ENCODE results near the gene TXLNA.
"Not testable (repeated sequence)": the region's sequence is repeated elsewhere in the genome, so short reads cannot be mapped to it uniquely, and the experiment has no call there.

Gene TXLNA

GRCh38 chr1:32179443-32180185 is at the start of gene TXLNA:
Gene TXLNA (plus strand): TSS chr1:32179675. CDS start chr1:32180346, 671 bp downstream.
- peak; percentile 77 to 99 for DNase-seq

- not testable (repeated sequence) for DNase-seq
These were observed 45.6 kb upstream of the TXLNA start for GRCh38 chr1:32133950-32134280.

- no peak for DNase-seq
These were observed 42.4 kb upstream of the TXLNA start for GRCh38 chr1:32137111-32137510.

DNA sequence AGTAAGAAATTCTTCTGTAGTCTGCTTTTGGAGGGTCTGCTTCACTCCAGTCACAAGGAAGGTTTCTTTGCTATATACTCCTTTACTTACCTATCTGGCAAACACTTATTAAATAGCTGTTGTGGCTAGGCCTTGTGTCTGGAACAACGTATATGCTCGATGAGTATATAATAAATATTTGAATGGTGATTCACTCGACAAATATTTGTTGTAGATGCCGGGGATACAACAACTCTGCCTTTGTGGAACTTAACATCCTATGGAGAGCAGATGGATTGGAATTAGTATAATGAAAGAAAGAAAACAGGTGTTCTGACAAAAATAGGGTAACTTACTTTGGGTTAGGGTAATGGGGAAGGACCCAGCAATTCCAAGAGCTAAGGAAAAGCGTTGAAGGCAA is 40.5 kb upstream of the TXLNA start:
- DNase-seq = no peak

GRCh38 chr1:32142446-32143301 is 36.8 kb upstream of the TXLNA start:
- no peak for DNase-seq

GRCh38 chr1:32143302-32143695 is 36.2 kb upstream of the TXLNA start:
- DNase-seq = not testable (repeated sequence)

GRCh38 chr1:32144033-32144432 is 35.4 kb upstream of the TXLNA start:
- no peak for DNase-seq

DNA sequence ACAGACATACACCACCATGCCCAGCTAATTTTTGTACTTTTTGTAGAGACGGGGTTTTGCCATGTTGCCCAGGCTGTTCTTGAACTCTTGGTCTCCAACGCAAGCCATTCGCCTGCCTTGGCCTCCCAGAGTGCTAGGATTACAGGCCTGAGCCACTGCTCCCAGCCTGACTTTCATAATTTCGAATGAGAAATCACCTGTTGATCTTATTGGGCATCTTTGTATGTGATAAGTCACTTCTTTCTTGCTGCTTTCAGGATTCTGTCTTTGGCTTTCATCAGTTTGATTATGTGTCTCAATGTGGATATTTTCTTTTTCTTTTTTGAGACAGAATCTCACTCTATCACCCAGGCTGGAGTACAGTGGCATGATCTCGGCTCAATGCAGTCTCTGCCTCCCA is 31.7 kb upstream of the TXLNA start:
- not testable (repeated sequence) for DNase-seq

DNA sequence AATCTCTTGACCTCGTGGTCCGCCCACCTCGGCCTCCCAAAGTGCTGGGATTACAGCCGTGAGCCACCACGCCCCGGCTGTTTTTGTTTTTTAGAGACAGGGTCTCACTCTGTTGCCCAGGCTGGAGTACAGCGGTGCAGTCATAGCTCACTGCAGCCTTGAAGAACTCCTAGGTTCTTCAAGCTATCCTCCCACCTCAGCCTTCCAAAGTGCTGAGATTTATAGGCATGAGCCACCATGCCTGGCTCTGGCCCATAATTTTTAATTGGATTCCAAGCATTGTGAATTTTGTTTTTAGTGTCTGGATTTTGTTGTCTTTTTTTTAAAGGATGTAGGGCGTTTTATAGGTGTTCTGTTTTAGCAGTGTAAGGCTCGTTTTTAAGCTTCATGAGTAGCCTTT is 28.6 kb upstream of the TXLNA start:
- DNase-seq = no peak

DNA sequence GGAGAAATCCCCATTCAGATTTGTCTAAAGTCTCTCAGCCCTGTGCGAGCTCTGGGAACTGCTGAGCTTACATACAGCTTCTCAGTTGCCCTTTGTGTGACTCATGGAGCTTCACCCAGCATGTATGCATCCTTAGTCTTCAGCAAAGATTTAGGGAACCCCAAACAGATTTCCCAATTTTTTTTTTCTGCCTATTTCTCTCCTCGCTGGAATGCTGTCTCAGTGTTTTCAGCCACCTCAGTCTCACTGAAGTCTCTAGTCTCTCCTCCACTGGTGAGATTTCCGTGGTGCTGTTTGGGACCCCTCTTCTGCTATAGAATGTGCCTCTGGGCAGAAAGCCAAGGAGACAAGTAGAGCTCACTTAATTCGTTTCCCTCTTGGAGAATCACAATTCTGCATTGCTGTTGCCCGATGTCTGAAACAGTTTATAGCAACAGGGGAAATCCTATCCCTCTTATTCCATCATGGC is 28.1 kb upstream of the TXLNA start:
- DNase-seq = no peak

DNA sequence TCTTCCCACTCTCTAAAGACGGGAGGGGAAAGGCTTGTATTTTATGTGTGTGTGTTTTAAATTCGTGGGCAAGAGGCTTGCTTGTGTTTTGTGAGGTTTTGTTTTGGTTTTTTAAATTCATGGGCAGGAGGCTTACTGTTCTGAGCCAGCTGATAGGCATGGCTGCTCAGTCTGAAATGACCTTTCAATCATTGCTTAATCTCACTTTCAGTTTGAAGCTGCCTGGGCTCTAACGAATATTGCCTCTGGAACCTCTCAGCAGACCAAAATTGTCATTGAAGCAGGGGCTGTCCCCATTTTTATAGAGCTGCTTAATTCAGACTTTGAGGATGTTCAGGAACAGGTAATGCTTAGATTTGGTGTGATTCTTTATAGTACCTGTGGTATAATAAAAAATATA is 20.3 kb upstream of the TXLNA start:
- no peak for DNase-seq

DNA sequence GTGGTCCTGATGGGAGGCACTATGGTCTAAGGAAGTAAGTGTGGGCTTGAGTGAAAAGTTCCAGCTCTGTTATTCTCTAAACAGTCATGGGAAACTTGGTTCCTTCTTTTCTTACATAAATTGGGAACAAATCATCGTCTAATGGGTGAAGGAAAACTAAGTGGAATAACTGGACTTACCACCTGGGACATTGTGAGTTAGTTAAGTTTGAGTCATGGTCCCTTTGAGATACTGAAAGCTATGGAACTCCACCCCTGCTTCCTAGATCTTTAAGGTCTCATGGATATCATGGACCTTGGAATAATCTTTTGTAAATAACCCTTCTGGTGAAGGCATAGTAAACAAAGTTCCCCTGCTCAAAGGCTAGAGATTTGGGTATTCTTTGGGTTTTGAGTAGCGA is 16.1 kb upstream of the TXLNA start:
- DNase-seq = no peak

DNA sequence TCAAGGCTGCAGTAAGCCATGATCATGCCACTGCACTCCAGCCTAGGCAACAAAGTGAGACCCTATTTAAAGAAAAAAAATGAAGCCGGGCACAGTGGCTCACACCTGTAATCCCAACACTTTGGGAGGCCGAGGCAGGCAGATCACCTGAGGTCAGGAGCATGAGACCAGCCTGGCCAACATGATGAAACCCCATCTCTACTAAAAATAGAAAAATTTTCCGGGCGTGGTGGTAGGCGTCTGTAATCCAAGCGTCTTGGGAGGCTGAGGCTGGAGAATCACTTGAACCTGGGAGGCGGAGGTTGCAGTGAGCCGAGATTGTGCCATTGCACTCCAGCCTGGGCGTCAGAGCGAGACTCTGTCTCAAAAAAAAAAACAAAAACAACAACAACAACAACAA is 13.8 kb upstream of the TXLNA start:
- not testable (repeated sequence) for DNase-seq

DNA sequence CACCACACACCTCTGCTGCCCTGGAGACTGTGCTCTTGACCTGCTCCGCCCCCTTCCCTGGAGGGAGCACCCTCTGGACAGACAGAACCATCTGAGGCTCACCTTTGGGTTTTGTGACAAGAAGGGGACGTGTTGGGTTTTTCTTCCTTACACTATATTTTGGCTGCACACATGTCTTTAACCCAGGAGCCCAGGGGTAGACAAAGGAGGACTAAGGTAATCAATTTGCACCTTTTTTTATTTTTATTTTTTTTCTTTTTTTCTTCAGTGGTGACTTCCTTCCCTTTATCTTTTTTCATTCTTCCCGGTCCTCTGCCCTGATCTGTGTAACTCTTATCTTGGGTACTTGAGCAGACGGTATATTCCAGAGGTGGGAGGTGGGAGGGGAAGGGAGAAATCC is 8.5 kb upstream of the TXLNA start:
- DNase-seq = no peak

DNA sequence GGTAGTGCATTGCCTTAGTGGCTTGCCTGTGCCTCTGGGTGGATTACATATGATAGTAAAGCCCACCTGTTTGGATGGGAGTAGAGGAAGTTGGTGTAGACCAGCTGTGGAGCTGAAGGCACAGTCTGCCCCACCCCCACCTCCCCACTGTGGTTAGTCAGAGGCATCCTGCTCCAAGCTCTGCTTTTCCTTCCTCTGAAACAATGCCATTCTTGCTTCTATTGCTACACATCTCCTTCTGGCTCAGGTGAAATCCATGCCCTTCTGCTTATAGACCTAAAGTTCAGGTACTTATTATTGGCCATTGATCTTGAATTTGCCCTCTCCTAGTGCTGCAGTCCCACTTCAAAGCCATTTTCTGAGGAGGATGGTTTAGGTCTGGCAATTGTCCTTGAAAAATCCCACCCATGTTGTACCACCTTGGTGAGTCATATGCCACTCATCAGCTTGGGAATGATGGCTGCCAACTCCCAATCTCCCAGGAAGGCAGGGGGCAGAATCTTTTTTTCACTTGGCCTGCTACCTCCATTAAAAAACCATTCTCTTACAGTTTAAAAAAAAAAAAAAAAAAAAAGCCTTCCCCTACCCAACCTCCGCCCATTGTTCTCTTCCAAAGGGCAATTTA is 6.7 kb upstream of the TXLNA start:
- DNase-seq = peak in 1 of 2 donors; percentile 27

DNA sequence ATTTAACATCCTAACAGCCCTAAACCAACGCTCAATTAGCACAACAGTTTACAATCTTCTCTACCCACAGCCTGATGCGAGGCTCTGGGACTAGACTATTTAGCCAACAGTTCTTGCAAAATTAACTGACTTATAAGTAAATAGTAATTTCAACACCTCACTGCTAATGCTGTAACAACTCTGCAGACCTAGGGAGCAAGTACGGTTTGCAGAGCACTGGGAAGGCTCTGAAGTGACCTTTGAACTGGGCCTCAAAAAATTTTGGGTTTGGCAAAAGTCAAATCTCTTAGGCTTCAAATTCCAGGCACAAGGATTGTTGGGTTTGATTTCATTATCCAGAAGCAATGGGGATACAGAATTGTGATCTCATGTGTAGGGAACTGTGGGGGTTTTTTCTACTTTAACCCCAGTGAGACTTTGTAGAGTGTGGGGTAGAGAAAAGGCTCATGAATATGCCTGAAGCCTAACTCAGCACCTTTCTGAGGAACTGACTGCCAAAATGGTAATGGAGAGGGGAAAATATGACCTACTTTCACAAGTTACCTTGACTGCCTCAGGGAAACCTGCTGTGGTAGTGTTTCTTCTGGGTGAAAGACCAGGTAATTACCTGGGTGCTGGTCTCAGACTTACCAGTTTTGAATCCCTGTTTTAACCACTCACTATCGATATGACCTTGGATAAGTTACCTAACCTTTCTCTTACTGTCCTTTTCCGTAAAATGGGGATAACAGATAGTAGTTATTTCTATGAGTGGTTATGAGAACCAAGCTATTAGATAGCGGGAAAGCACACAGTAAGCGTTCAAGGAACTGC is 889 bp upstream of the TXLNA start:
- DNase-seq = no peak

GRCh38 chr1:32179193-32179442 is 357 bp upstream of the TXLNA start:
- DNase-seq = no peak

GRCh38 chr1:32180186-32181060 is 948 bp downstream of the TXLNA start:
- peak in 1 of 2 donors; percentile 52 for DNase-seq

DNA sequence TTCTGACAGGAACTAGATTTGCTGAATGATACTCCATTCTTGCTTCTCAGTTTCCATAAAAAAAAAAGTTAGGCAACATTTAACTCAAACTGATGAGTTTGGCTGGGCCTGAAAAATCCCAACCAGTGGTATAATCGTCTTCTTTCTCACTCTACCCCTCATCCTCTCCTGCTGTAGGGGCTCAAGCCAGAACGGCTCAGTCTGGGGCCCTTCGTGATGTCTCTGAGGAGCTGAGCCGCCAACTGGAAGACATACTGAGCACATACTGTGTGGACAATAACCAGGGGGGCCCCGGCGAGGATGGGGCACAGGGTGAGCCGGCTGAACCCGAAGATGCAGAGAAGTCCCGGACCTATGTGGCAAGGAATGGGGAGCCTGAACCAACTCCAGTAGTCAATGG is 1.6 kb downstream of the TXLNA start:
- no peak for DNase-seq

- no peak for DNase-seq
These were observed 2.1 kb downstream of the TXLNA start for GRCh38 chr1:32181563-32181962.

GRCh38 chr1:32182060-32182459 is 2.6 kb downstream of the TXLNA start:
- DNase-seq = no peak

- no peak for DNase-seq
These were observed 5.2 kb downstream of the TXLNA start for GRCh38 chr1:32184650-32185049.

All from bone marrow (tissue), 2 donors.